Renal pelvis (tissue), 4 donors: Measurements from ENCODE around the gene IDUA. TPM values are rescaled to one million over a fixed set of nuclear protein-coding genes. Genes with fewer than 3 reads are reported as not detected.

Source experiments
- DNase-seq: peaks from one replicate; pipeline ENCODE4 v3.0.0-alpha.2; 2013
- polyA plus RNA-seq, 3 donors: library from polyadenylated mRNA; unstranded; fragments of 120-200 nt; gene quantifications; one replicate each; pipeline ENCODE4 v1.2.1, GENCODE V29; 2013; ENCODE audit not compliant: insufficient read length in 3 of 3

IDUA gene
- polyA plus RNA-seq, 3 donors = 17.2 to 19.8 (median 19.0) TPM

GRCh38 chr4:1030031-1030430, 43.2 kb downstream of the IDUA start:
- DNase-seq = no peak

- DNase-seq = no peak
These were observed 43.7 kb downstream of the IDUA start for GRCh38 chr4:1030559-1030958.

GRCh38 chr4:1031346-1031745, 44.5 kb downstream of the IDUA start:
- DNase-seq = no peak

- no peak for DNase-seq
These were observed 45.3 kb downstream of the IDUA start for GRCh38 chr4:1031956-1032795.

- DNase-seq = no peak
These were observed 46.0 kb downstream of the IDUA start for GRCh38 chr4:1032861-1033260.

GRCh38 chr4:1033840-1034551, 47.2 kb downstream of the IDUA start:
- no peak for DNase-seq

- no peak for DNase-seq
These were observed 48.7 kb downstream of the IDUA start for GRCh38 chr4:1035510-1035909.

GRCh38 chr4:1036095-1036494, 49.3 kb downstream of the IDUA start:
- no peak for DNase-seq

- DNase-seq = no peak
These were observed 50.3 kb downstream of the IDUA start for GRCh38 chr4:1036976-1037810.

GRCh38 chr4:1038948-1039492, 52.2 kb downstream of the IDUA start:
- no peak for DNase-seq

- no peak for DNase-seq
These were observed 52.9 kb downstream of the IDUA start for GRCh38 chr4:1039493-1040343.

- DNase-seq = no peak
These were observed 53.7 kb downstream of the IDUA start for GRCh38 chr4:1040344-1041146.

- no peak for DNase-seq
These were observed 54.5 kb downstream of the IDUA start for GRCh38 chr4:1041147-1041935.

GRCh38 chr4:1041936-1042330, 55.1 kb downstream of the IDUA start:
- DNase-seq = no peak

GRCh38 chr4:1042352-1043055, 55.7 kb downstream of the IDUA start:
- no peak for DNase-seq

GRCh38 chr4:1043162-1043561, 56.3 kb downstream of the IDUA start:
- no peak for DNase-seq

- DNase-seq = no peak
These were observed 57.0 kb downstream of the IDUA start for GRCh38 chr4:1043651-1044468.
